ENCODE results near the gene GNAZ. TPM values are rescaled to one million over a fixed set of nuclear protein-coding genes. Genes with fewer than 3 reads are reported as not detected.

The GNAZ gene
- polyA plus RNA-seq, 1 donor from 2014 or later, result 52.0 TPM

DNA sequence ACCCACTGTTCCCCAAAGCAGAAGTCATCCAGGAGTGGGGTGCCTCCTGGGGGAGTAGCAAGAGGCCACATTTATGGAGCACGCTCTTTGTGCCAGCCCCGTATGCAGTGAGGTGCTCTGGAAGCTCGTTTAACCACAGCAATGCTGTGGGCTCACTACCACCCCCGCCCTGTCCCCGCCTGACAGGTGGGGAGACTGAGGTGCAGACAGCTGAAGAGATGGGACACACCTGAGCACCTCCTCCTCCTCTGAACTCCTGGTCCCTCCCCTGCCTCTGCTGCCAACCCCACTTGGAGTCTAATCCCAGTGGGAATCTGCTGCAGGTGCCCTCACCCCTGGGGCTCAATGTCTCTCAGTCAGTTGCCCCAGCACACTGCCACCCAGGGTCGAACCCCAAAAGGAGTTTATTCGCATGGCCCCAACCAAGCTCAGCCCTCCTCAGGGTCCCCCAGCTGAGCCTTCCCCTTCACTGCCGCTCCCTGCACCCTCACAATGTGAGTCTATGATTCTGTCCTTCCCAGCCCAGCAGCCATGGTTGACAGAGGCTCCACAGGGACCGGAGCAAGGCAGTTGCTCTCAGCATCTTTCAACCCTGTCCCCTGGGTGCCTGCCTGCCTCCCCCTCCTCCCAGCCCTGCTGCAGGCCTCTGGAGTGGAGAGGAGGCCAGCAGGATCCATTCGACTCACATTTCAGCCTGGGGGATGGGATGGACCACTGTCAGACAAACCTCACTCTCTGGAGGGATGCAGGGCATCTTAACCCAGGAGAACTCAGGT, 96.7 kb downstream of the GNAZ start:
- TF ChIP-seq POLR2AphosphoS5 (IDR thresholded peaks at IDR 0.05) (no peak), EZH2 (IDR thresholded peaks at IDR 0.05; ENCODE audit: borderline replicate concordance, insufficient read depth, low read length, poor library complexity, severe bottlenecking) (no peak), MXI1 (conservative IDR thresholded peaks at IDR 0.05; ENCODE audit: poor library complexity, severe bottlenecking) (no peak), SMC3 (conservative IDR thresholded peaks at IDR 0.05; ENCODE audit: poor library complexity) (no peak), EP300 (conservative IDR thresholded peaks at IDR 0.05; ENCODE audit: poor library complexity, severe bottlenecking) (no peak), RAD21 (conservative IDR thresholded peaks at IDR 0.05) (no peak), TAF1 (IDR thresholded peaks at IDR 0.05; ENCODE audit: low read depth) (no peak)
- TF ChIP-seq, protein P1, sequence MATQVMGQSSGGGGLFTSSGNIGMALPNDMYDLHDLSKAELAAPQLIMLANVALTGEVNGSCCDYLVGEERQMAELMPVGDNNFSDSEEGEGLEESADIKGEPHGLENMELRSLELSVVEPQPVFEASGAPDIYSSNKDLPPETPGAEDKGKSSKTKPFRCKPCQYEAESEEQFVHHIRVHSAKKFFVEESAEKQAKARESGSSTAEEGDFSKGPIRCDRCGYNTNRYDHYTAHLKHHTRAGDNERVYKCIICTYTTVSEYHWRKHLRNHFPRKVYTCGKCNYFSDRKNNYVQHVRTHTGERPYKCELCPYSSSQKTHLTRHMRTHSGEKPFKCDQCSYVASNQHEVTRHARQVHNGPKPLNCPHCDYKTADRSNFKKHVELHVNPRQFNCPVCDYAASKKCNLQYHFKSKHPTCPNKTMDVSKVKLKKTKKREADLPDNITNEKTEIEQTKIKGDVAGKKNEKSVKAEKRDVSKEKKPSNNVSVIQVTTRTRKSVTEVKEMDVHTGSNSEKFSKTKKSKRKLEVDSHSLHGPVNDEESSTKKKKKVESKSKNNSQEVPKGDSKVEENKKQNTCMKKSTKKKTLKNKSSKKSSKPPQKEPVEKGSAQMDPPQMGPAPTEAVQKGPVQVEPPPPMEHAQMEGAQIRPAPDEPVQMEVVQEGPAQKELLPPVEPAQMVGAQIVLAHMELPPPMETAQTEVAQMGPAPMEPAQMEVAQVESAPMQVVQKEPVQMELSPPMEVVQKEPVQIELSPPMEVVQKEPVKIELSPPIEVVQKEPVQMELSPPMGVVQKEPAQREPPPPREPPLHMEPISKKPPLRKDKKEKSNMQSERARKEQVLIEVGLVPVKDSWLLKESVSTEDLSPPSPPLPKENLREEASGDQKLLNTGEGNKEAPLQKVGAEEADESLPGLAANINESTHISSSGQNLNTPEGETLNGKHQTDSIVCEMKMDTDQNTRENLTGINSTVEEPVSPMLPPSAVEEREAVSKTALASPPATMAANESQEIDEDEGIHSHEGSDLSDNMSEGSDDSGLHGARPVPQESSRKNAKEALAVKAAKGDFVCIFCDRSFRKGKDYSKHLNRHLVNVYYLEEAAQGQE (IDR thresholded peaks at IDR 0.05; ENCODE audit: borderline replicate concordance), result no peak
- Histone ChIP-seq H3F3A (ENCODE audit: insufficient read depth, low read length, poor library complexity, severe bottlenecking) (no peaks in the 10 kb centered on the region), H2AFZ (ENCODE audit: low read depth, low read length) (no peak overlapping the region), H3K4me2 (ENCODE audit: low read length) (no peak overlapping the region), H3K79me2 (replicated peaks; ENCODE audit: insufficient read depth, low read length) (no peaks in the 10 kb centered on the region), H3K36me3 (ENCODE audit: insufficient read depth, low read length) (no peaks in the 10 kb centered on the region), H3K4me3 (ENCODE audit: low read length) (no peak overlapping the region), H3K9ac (ENCODE audit: low read length) (no peak overlapping the region), H3K9me2 (ENCODE audit: insufficient read depth, low read length) (no peaks in the 10 kb centered on the region), H3K27me3 (ENCODE audit: insufficient read depth, low read depth, low read length) (no peaks in the 10 kb centered on the region), H3K9me3 (ENCODE audit: low read length) (no peaks in the 10 kb centered on the region), H4K20me1 (ENCODE audit: insufficient read depth) (no peaks in the 10 kb centered on the region), H3K27ac (ENCODE audit: low read length) (no peak overlapping the region)

DNA sequence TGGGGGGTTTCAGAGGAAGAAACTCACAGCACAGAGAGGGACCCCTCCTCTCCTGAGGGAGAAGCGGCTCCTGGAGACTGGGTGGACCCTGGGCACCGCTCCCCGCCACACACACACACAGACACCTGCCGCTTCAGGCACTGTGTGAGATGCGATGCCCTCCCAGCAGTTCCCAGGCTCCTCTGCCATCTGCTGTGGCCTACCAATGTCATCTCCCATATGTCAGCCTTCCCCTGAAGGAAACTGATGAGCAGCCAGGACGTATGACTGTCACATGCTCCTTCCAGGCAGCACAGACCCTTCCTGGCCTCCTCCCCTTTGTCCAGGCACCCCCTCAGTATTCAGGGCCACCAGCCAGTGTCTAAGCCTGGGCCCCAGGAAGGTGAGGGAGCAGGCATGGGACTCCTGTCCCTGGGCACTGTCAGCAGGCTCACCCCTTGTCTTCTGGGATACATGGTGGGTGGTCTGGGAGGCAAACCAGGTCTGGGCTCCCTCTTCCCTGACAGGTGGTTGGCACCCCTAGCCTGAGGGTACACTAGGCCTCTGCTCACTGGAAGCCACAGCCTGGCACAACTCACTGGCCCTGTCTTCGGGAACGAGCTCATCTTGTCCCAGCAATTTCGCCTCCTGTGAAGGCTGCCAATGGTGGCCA, 98.2 kb downstream of the GNAZ start:
- Histone ChIP-seq H3K4me2 (ENCODE audit: low read length) (no peak overlapping the region), H3K9me3 (ENCODE audit: low read length) (no peaks in the 10 kb centered on the region), H3K36me3 (ENCODE audit: insufficient read depth, low read length) (no peaks in the 10 kb centered on the region), H3K4me3 (ENCODE audit: low read length) (no peak overlapping the region), H3K9ac (ENCODE audit: low read length) (no peak overlapping the region), H4K20me1 (ENCODE audit: insufficient read depth) (no peaks in the 10 kb centered on the region), H3K27ac (ENCODE audit: low read length) (no peak overlapping the region), H3K9me2 (ENCODE audit: insufficient read depth, low read length) (no peaks in the 10 kb centered on the region), H2AFZ (ENCODE audit: low read depth, low read length) (no peak overlapping the region), H3K79me2 (replicated peaks; ENCODE audit: insufficient read depth, low read length) (no peaks in the 10 kb centered on the region), H3K27me3 (ENCODE audit: insufficient read depth, low read depth, low read length) (no peaks in the 10 kb centered on the region), H3F3A (ENCODE audit: insufficient read depth, low read length, poor library complexity, severe bottlenecking) (no peaks in the 10 kb centered on the region)
- no peak for TF ChIP-seq SMC3 (conservative IDR thresholded peaks at IDR 0.05; ENCODE audit: poor library complexity)
- TF ChIP-seq MXI1 (conservative IDR thresholded peaks at IDR 0.05; ENCODE audit: poor library complexity, severe bottlenecking), result no peak
- no peak for TF ChIP-seq RAD21 (conservative IDR thresholded peaks at IDR 0.05)
- TF ChIP-seq, protein P2, sequence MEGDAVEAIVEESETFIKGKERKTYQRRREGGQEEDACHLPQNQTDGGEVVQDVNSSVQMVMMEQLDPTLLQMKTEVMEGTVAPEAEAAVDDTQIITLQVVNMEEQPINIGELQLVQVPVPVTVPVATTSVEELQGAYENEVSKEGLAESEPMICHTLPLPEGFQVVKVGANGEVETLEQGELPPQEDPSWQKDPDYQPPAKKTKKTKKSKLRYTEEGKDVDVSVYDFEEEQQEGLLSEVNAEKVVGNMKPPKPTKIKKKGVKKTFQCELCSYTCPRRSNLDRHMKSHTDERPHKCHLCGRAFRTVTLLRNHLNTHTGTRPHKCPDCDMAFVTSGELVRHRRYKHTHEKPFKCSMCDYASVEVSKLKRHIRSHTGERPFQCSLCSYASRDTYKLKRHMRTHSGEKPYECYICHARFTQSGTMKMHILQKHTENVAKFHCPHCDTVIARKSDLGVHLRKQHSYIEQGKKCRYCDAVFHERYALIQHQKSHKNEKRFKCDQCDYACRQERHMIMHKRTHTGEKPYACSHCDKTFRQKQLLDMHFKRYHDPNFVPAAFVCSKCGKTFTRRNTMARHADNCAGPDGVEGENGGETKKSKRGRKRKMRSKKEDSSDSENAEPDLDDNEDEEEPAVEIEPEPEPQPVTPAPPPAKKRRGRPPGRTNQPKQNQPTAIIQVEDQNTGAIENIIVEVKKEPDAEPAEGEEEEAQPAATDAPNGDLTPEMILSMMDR (IDR thresholded peaks at IDR 0.05; ENCODE audit: poor library complexity, severe bottlenecking), result no peak
- TF ChIP-seq TAF1 (IDR thresholded peaks at IDR 0.05; ENCODE audit: low read depth), result no peak
- no peak for TF ChIP-seq EZH2 (IDR thresholded peaks at IDR 0.05; ENCODE audit: borderline replicate concordance, insufficient read depth, low read length, poor library complexity, severe bottlenecking)
- no peak for TF ChIP-seq EP300 (conservative IDR thresholded peaks at IDR 0.05; ENCODE audit: poor library complexity, severe bottlenecking)
- no peak for TF ChIP-seq POLR2AphosphoS5 (IDR thresholded peaks at IDR 0.05)
- TF ChIP-seq, protein P1 (IDR thresholded peaks at IDR 0.05; ENCODE audit: borderline replicate concordance), result no peak
